Stimulated activated CD4-positive, alpha-beta T cell treated with anti-CD3 and anti-CD28 coated beads, Interleukin-1b, Interleukin-23, amount 100 ng/mL, for 48 hours (primary cell): ENCODE results near the gene ACBD5.
"Not testable (repeated sequence)": the region's sequence is repeated elsewhere in the genome, so short reads cannot be mapped to it uniquely, and the experiment has no call there.

ENCODE experiments used
- DNase-seq: peaks from one replicate; pipeline ENCODE4 v3.0.0-alpha.2; 2020

ACBD5 gene

DNA sequence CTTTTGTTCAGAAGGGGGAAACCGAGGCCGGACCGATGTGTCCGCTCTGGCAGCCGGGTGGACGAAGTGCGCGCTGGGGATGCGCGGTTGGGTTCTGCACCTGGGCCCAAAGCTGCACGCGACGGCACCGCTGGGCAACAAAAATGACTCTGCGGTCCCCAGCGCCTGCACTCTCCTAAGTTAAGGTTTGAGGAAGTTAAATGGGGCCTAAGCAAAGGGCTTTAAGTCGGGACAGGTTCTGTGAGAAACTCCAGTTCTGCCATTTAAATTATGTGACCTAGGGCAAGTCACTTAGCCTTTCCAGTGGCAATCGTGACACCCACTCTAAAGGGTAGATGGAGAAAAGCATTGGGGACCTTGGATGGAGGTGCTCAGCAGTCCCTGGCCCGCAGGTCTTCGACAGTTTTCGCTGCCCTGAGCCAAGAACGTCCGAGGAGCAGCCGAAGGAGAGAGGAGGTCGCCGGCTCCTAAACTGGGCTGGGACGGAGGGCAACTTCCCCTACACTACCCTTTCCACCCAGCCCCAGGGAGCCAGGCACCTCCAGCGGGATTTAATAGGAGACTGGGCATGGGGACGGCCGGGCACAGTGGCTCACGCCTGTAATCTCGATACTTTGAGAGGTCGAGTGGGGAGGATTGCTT lies 534 bp upstream of the ACBD5 start:
- no peak for DNase-seq

DNA sequence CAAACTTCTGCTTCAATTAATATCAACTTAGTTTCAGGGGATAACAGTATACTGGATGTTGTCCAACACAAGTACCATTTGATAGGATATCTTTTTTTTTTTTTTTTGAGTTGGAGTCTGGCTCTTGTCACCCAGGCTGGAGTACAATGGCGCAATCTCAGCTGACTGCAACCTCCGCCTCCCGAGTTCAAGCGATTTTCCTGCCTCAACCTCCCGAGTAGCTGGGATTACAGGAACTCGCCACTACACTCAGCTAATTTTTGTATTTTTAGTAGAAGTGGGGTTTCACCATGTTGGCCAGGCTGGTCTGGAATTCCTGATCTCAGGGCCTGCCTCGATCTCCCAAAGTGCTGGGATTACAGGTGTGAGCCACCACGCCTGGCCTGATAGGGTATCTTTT lies 3.1 kb downstream of the ACBD5 start:
- not testable (repeated sequence) for DNase-seq

DNA sequence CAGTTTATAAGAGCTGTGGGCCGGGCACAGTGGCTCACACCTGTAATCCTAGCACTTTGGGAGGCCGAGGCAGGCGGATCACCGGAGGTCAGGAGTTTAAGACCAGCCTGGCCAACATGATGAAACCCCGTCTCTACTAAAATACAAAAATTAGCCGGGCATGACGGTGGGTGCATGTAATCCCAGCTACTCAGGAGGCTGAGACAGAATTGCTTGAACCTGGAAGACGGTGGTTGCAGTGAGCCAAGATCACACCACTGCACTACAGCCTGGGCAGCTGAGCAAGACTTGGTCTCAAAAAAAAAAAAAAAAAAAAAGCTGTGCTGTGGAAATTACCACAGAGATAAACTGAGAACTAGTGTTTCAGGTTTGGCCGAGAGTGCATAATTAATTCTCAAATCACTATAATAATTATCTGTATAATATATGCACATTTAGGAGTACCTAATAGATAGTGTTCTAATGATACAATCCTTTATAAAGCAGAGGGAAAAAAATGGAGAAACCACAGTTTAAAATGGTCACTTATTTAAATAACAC lies 3.9 kb downstream of the ACBD5 start:
- DNase-seq, result not testable (repeated sequence)

DNA sequence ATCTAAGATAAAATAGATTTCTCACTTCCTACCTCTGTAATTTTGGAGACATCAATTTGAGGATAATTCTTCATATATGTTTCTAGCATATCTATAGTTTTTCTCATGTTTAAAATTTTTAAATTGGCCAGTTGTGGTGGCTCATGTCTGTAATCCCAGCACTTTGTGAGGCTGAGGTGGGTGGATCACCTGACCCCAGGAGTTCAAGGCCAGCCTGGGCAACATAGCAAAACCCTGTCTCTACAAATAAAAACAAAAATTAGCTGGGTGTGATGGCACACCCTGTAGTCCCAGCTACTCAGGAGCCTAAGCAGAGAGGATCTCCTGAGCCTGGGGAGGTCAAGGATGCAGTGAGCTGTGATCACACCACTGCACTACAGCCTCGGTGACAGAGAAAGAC lies 4.9 kb downstream of the ACBD5 start:
- no peak for DNase-seq

DNA sequence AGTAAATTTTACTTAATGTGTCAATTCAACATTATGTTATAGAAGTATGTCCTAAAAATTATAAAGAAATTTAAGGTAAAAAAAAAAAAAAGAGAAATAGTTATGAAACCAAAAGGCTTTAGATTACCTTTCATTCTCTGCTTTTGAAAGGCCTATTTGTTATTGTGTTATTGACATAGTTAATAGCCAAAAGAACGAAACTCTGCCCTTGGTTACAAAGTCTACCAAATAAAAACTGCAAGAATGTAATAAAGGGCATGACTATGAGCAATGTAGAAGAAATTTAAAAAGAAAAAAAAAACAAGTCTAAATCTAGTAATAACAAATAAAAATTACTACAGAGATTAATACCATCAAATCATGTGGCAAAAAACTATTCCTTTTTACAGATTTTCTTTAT lies 10.6 kb downstream of the ACBD5 start:
- no peak for DNase-seq

DNA sequence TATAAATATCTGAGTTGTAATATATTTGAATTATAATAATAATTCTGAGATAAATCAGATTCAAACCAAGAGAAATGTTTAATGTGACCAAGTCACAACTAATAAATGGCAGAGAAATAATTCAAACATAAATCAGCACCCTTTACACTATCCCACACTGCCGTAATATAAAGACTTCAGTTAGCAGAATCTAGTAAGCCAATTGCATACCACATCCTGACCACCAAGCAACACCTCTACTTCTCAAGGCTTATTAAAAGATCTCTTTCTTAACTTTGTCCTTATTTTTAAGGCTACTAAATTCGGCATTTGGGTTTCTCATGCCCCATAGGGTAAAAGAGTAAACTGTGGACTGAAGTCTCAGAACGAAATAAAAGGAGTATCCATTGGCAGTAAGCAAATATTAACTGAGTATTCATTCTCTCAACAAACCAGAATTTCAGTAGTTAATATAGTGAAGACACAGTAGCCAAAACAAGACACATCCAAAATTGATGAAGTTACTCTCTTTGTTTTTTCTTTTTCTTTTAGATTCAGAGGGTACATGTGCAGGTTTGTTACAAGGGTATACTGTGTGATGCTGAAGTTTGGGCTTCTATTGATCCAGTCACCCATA lies 14.8 kb downstream of the ACBD5 start:
- DNase-seq, result no peak

DNA sequence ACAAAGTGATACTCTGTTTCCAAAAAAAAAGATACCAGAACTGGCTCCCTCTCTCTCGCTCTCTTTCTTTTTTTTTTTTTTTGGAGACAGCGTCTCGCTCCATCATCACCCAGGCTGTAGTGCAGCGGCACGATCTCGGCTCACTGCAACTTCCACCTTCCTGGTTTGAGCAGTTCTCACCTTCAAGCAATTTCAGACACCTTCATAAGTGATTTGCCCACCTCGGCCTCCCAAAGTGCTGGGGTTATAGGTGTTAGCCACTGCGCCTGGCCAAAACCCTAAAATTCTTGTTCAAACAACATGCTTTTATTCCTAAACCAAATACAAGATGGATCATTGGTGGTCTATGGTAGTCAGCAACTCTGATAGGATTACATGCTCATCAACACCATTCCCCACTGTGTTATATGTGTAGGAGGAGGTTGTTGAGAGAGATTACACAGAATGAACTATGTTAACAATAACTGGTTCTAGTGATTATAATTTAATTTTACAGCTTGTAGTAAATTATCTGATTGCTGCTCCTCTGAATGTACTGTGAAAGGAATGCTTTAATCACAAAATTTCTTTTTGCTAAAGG lies 15.5 kb downstream of the ACBD5 start:
- no peak for DNase-seq

DNA sequence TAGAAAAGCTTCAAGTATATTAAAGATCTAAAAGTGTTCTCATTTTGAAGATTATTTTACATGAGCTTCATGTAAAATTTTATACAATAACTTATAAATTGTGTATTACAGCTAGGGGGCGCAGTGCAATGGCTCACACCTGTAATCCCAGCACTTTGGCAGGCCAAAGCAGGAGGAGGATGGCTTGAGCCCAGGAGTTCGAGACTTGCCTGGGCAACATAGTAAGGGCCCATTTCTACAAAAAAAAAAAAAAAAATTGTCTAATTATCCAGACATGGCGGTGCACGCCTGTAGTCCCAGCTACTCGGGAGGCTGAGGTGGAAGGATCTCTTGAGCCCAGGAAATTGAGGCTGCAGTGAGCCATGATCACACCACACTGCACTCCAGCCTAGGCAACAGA lies 16.6 kb downstream of the ACBD5 start:
- DNase-seq, result peak; percentile 39

DNA sequence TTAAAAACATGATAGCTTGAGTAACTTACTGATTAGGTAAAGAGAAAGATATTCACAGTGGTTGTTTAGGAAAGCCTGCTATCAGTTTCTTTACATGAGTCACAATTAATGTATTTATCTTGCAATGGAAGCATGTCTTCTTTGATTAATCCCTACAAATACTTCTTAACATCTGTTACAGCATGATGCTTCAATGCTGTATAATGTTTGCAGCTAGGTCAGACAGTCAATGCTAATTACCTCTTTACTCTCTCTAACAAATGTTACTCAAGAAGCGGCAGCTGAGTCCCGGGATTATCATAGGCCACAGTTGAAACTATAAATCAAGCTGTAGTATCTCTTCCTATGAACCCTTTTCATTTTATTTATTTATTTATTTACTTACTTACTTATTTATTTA lies 33.2 kb downstream of the ACBD5 start:
- no peak for DNase-seq

DNA sequence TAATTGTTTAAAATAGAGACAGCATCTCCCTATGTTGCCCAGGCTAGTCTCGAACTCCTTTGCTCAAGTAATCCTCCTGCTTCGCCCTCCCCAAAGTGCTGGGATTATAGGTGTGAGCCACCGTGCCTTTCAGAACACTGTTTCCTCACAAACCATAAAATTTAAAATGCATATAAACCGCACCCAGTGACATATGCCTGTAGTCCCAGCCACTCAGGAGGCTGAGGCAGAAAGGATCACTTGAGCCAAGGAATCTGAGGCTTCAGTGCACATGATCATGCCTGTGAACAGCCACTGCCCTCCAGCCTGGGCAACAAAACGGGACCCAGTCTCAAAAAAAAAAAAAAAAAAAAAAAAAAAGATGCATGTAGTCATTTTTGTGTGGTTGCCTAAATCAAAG lies 36.8 kb downstream of the ACBD5 start:
- no peak for DNase-seq

DNA sequence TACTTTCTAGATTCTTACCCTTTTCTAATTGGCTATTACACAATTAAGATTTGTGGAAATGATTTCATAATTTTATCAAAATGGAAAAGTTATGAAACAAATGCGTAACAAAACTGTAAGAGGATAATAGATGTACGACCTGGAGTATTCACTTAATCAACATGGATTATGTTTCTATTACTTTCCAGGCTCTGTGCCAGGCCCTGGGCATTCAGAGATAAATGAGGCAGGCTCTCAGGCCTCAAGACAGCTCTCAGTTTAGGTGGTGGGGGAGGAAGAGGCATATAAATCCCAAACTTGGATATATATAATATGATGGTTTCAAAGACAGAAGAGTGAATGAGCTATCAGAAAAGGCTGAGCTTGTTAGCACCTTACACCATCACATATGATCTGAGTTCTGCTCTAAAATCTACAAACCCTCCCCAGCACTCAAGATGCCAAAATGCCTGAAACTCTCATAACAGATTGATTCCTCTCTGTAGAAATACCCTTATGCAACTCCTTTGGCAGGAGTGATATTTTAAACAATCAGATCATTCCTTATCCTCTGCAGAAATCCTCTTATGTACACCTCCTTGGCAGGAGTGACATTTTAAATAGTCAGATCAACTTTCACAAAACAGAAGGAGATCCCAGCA lies 42.5 kb downstream of the ACBD5 start:
- DNase-seq, result no peak

DNA sequence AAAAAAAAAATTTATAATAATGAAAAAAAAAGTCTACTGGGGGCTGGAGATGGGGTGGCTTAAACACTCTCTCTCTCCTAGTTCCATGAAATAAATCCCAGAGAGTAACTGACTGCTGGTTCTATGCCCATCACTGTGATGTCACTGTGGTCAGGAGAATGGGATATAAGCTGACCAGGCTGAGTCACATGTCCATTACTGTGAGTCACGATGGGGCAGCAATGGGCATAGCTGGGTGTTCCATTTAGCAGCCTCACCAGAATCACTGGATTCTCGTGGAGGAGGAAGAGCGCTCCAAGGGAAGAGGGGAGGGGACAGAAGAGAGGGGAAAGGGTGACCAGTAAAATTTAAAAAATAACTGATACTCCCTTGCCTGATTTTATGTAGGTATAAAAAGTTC lies 48.3 kb downstream of the ACBD5 start:
- DNase-seq, result no peak

DNA sequence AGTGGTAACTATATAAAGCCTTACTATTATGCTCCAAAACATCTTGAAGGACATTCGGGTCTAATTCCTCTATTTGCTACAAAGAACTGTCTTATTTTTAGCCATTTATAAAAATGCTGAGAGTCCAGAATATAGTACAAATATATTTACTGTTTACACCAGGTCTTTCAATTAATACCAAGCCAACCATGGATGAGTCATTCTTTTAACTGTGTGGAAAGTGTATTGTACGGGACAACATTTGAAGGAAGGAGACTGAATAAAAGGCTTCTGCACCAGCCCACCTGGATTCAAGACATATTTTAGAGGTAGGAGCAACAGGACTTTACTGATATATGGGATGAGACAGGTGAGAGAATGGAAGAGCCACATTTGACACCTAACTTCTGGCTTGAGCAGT lies 50.1 kb downstream of the ACBD5 start:
- DNase-seq, result no peak

DNA sequence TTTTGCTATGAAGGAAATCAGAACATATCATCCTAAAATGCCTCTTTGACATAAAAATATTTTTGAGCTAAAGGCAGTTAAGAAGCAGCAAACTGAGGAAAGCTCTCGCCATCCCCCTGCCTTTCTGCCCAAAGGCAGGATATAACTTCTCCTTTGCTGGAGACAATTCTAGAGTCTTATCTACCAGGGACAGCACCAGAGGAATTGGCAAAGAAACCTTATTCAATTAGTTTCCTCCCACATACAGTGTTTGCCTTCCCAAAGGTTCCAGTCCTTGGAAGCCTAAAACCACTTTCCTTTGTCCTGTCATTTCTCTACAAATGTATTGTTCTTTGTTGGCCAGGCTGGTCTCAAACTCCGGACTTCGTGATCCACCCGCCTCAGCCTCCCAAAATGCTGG lies 51.7 kb downstream of the ACBD5 start:
- DNase-seq, result no peak

DNA sequence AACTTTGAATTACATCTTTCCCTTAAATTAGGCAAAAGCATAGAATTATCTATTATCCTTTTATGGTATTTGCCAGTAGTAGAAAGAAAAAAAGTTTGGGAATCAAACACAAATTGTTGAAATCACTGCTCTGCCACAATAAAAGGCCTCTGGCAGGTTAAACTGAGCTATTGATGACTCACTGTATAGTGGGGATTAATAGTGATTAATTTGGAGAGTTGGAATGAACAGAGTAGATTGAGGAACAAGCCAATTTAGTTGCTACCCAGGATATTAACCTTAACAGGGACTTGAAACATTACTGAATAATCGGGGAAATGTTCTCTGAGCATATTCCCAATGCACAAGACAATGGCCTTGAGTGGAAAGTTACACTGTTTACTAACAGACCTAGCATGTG lies 52.3 kb downstream of the ACBD5 start:
- DNase-seq, result no peak

DNA sequence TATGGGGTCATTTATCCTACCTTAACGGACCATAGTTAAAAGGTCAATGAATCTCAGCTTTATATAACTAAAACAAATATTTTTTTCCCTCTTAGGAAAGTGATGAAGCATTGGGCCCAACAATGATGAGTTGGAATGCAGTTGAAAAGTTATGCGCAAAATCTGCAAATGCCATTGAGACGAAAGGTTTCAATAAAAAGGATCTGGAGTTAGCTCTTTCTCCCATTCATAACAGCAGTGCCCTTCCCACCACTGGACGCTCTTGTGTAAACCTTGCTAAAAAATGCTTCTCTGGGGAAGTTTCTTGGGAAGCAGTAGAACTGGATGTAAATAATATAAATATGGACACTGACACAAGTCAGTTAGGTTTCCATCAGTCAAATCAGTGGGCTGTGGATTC lies 70.7 kb downstream of the ACBD5 start:
- DNase-seq, result no peak

DNA sequence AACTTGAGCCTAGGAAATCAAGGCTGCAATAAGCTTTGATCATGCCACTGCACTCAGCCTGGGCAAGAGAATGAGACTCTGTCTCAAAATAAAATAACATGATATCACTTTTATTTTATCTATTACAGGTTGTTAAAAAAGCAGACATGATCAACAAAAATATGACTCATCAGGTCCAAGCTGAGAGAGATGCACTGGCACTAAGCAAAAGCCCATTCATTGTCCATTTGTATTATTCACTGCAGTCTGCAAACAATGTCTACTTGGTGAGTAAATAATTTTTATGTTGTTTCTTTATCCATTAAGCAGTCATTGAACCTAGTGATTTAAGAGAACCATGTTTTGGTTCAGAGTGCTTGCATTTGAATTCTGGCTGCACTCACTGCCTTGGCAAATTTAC lies 82.2 kb downstream of the ACBD5 start:
- no peak for DNase-seq

DNA sequence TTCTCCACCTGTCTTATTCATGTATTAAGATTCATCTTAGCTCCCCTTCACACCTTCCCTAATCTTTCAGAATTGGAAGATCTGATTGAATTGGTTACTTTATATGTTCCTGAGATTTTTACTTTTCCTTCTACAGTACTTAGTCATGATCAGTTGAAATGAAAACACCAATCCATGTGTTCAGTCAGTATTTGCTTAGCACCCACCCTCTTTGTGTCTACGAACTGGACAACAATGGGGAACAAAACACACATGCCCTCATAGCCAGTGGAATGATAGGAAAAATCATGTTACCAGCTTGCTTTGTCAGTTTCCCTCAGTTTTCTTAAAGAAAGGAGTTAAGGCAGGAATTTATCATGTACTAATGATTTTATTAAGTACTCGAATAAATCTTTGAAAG lies 83.4 kb downstream of the ACBD5 start:
- no peak for DNase-seq

DNA sequence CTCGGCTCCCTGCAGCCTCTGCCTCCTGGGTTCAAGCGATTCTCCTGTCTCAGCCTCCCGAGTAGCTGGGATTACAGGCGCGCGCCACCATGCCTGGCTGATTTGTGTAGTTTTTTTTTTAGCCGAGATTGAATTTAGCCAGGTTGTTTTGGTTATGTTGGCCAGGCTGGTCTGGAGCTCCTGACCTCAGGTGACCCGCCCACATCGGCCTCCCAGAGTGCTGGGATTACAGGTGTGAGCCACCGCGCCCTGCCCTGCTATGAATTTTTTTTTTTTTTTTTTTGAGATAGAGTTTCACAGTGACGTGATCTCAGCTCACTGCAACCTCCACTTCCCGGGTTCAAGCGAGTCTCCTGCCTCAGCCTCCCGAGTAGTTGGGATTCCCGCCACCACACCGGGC lies 84.0 kb downstream of the ACBD5 start:
- DNase-seq, result not testable (repeated sequence)

DNA sequence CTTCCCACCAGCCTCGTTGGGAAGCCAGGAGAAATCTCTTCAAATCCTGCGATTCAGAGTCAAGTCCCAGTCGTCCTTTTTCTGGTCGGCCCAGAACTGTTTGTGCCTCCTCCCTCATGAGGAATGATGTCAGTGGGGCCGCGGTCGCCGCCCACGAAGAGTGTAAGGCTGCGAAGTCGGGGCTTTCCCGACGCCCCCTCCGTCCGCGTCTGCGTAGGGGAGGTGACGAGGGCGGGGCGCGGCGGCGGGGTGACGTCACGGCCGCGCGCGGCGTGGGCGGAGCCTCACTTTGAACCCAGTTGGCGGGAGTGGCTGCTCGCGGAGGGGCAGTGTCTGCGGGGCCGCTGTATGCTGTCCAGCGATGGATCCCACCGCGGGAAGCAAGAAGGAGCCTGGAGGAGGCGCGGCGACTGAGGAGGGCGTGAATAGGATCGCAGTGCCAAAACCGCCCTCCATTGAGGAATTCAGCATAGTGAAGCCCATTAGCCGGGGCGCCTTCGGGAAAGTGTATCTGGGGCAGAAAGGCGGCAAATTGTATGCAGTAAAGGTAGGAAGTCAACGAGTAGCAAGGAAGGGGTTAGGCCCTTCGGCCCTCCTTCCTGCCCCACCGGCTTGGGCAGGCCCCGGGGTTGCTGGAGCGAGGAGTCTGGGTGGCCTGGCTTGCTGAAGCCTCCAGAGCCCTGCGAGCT lies 85.4 kb downstream of the ACBD5 start, which contains the start of gene MASTL:
Gene MASTL (plus strand): TSS at position 287 of the 689 bp plus-strand sequence. CDS start 75 bp downstream, at position 362.
- peak; percentile 96 for DNase-seq

DNA sequence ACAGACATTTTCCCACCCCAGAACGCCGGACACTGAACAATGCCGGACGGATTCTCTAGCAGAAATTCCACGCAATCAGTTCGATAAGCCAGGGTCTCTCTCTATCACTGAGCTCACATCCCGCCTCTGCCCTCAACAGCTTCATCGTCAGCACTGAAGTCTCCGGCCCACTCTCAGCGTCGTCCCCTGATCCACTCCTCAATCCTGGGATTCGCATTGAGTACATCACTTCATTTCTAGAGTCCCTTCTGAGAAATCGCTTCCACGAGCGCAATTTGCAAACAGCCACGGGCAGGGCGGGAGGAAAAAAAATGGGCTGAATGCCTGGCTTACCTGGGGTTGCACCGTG lies 86.8 kb downstream of the ACBD5 start:
- DNase-seq, result peak; percentile 17

DNA sequence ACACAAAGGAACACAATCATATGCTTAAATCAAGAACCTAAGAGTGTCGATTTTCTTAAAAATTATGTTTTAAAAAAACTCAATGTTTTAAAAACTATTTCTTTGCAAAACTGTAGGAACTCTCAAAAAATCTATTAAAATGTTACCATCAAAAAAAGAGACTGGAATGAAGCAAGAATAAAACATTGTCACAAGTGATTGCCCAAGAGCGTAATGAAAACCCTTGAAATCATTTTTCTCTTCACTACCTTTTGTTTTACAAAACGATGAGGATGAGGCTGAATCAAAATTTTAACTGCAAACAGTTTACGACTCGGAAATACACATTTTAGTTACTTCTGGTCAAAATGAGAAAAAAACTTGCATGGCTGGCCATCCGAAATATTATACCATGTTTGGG lies 87.3 kb downstream of the ACBD5 start:
- DNase-seq, result no peak

DNA sequence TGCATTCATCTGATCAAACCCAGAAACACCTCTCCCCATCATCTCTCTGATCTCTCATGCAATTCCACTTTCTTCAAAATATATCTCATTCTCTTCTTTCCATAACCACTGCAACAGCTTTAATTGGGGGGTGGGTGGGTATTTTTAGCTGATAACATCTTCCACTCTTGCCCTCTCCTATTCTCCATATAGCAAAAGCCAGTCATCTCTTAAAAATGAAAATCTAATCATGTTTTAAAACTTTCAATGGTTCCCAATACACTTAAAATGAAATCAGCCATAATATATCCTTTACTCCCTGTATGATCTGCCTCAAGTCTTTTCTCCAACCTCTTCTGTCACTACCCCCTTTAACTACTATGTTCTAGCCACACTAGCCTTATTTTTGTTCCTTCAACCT lies 87.9 kb downstream of the ACBD5 start:
- DNase-seq, result no peak
